Hematopoietic multipotent progenitor cell treated with erythropoietin and hydrocortisone succinate and interleukin-3 and kit ligand, for 17 days (in vitro differentiated cells): ENCODE data around the gene ARID4B.
"Not testable (repeated sequence)": the region's sequence is repeated elsewhere in the genome, so short reads cannot be mapped to it uniquely, and the experiment has no call there.

Experiments
- DNase-seq: peaks from one replicate; pipeline ENCODE4 v3.0.0-alpha.2; 2015; ENCODE audit warnings: low spot score

The ARID4B gene, protein sequence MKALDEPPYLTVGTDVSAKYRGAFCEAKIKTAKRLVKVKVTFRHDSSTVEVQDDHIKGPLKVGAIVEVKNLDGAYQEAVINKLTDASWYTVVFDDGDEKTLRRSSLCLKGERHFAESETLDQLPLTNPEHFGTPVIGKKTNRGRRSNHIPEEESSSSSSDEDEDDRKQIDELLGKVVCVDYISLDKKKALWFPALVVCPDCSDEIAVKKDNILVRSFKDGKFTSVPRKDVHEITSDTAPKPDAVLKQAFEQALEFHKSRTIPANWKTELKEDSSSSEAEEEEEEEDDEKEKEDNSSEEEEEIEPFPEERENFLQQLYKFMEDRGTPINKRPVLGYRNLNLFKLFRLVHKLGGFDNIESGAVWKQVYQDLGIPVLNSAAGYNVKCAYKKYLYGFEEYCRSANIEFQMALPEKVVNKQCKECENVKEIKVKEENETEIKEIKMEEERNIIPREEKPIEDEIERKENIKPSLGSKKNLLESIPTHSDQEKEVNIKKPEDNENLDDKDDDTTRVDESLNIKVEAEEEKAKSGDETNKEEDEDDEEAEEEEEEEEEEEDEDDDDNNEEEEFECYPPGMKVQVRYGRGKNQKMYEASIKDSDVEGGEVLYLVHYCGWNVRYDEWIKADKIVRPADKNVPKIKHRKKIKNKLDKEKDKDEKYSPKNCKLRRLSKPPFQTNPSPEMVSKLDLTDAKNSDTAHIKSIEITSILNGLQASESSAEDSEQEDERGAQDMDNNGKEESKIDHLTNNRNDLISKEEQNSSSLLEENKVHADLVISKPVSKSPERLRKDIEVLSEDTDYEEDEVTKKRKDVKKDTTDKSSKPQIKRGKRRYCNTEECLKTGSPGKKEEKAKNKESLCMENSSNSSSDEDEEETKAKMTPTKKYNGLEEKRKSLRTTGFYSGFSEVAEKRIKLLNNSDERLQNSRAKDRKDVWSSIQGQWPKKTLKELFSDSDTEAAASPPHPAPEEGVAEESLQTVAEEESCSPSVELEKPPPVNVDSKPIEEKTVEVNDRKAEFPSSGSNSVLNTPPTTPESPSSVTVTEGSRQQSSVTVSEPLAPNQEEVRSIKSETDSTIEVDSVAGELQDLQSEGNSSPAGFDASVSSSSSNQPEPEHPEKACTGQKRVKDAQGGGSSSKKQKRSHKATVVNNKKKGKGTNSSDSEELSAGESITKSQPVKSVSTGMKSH (N-terminal part only)

GRCh38 chr1:235327559-235328270, at the start of gene ARID4B:
Gene ARID4B, minus strand, starts transcription at chr1:235328179. Its CDS starts 1,260 bp downstream, at chr1:235326919.
- DNase-seq = no peak

- no peak for DNase-seq
Observed at GRCh38 chr1:235375919-235376605, 48.1 kb upstream of the ARID4B start.

- no peak for DNase-seq
Observed at GRCh38 chr1:235369802-235370201, 41.8 kb upstream of the ARID4B start.

GRCh38 chr1:235368428-235368827, 40.4 kb upstream of the ARID4B start:
- no peak for DNase-seq

GRCh38 chr1:235367000-235367908, 39.3 kb upstream of the ARID4B start, which contains the start of gene TBCE:
Gene TBCE, plus strand, starts transcription at chr1:235367427. Its CDS starts 12,623 bp downstream, at chr1:235380050.
- DNase-seq = peak; percentile 89

DNA sequence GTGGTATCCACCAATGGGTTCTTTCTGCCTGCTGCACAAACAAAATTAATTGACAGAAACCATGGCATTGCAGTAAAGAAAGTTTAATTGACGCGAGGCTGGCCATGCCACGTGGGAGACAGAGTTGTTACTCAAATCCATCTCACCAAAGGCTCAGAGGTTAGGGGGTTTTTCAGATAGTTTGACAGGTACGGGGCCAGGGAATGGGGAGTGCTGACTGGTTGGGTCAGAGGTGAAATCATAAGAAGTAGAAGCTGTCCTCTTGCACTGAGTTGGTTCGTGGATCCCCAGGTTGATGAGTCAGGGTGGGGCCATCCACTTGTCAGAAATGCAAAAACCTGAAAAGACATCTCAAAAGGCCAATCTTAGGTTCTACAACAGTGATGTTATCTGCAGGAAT, 38.3 kb upstream of the ARID4B start:
- DNase-seq = no peak

DNA sequence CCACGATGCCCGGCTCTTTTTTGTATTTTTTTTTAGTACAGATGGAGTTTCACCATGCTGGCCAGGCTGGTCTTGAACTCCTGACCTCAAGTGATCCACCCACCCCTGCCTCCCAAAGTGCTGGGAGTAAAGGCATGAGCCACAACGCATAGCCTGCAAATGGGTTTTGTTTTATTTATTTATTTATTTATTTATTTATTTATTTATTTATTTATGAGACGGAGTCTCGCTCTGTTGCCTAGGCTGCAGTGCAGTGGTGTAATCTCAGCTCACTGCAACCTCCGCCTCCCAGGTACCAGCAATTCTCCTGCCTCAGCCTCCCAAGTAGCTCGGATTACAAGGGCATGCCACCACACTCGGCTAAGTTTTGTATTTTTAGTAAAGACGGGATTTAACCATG, 36.2 kb upstream of the ARID4B start:
- not testable (repeated sequence) for DNase-seq

GRCh38 chr1:235358899-235359298, 30.9 kb upstream of the ARID4B start:
- DNase-seq = no peak

DNA sequence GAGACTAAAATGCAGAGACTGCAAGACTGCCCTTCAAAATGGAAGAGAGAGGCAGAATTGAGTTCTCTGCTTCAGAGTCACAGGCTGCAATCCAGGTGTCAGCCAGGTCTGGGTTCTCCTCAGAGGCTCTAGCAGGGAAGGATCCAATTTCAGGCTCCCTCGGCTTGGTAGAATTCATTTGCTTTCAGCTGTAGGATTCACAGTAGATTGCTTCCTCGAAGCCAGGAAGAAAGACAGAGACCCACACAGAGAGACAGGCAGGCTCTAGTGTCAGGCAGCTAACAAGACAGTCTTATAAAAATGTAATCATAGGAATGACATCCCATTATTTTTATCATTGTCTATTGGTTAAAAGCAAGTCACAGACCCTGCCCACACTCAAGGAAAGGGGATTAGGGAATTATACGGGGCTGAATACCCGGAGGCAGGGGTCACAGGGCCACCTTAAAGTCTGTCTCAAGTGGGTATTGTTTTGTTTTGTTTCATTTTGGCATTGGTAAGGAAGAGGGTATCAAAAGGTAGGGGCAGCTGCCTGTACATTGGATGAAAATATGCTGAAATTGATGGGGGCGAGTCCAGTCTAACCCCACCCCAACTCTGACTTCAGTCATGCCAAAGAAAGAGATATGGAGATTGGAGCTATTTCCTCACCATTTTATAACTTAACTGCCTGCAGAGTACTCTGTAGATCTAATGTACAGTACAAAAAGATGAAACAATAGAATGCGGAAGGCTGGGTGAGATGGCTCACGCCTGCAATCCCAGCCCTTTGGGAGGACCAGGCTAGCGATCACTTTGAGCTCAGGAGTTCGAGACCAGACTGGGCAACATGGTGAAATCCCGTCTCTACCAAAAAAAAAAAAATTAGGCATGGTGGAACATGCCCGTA, 29.8 kb upstream of the ARID4B start:
- DNase-seq = no peak

DNA sequence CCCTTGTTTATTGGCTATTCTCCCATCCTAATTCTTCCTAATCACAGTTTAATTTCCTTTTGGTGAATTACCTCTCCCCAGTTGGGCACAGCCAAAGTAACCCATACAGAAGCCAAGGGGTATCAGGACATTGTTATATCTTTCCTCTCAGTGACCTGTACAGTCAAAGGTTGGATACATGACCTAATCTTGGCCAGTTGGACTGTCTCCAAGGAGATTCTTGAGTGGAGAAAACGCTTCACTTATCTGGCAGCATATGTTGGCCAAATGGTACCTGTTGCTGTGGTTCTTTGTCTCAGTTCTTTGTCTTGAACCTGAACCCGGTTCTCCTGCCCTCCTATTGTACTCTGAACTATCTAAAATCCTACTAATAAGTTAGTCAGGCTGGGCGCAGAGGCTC, 23.9 kb upstream of the ARID4B start:
- DNase-seq = no peak

DNA sequence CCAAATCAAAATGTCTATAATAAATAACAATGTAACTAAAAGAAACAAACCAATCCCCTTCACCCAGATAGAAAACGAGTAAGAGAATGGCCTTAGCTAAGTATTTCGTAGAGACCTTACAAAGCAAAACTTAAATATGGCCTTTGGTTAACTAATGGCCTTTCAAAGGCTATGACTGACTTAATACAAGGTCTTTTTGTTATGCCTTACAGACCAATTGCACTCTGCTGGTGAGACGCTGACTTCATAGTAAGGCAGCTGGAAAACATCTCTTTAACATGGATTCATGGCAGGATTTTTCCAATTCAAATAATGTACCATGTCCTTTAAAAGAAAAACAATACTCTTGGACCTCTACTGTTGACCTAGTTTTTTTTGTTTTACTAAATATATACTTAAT, 23.5 kb upstream of the ARID4B start:
- no peak for DNase-seq

- DNase-seq = no peak
Observed at GRCh38 chr1:235343726-235344125, 15.7 kb upstream of the ARID4B start.

GRCh38 chr1:235342471-235342870, 14.5 kb upstream of the ARID4B start:
- DNase-seq = no peak

DNA sequence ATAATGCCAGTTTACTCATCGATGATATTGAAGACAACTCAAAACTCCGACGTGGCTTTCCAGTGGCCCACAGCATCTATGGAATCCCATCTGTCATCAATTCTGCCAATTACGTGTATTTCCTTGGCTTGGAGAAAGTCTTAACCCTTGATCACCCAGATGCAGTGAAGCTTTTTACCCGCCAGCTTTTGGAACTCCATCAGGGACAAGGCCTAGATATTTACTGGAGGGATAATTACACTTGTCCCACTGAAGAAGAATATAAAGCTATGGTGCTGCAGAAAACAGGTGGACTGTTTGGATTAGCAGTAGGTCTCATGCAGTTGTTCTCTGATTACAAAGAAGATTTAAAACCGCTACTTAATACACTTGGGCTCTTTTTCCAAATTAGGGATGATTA, 14.1 kb upstream of the ARID4B start:
- DNase-seq = no peak

DNA sequence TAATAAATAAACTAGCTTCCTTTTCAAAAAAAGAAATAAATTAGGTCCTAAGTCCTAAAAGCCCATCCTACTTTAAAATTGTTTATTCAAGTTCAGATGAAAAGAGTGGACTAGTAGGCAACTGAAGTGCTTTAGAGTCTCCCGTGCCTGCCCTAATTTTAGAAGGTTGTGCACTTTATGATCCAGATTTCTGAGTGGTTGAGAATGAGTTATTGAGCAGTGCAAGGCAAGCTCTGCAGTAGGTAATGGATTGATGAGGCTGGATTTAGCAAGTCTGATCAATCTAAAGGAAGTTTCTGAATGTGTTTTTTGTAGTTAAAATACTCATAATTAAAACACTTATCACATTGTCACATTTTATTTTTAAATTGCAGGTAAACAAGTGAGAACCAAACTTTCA, 13.4 kb upstream of the ARID4B start:
- DNase-seq = no peak

GRCh38 chr1:235339746-235340145, 11.8 kb upstream of the ARID4B start:
- peak; percentile 53 for DNase-seq

DNA sequence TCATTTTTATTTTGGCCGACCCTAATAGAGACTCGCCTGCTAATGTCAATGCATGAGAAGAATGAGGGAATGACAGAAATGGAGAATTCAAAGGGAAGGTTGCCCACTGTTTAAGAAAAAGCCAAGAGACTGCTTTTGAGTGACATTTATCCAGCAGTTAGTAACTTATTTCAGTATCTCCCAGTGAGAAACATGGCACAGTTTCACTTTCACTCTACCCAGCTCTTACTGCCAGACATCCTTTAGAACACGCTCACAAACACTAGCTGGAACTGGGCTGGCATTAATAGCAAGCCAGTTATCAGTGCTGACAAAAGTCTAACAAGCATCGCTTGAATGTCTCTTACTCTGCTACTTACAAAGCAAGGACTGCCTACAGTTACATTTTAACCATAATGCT, 8.9 kb upstream of the ARID4B start:
- DNase-seq = peak; percentile 49

- DNase-seq = no peak
Observed at GRCh38 chr1:235331401-235331800, 3.4 kb upstream of the ARID4B start.

- no peak for DNase-seq
Observed at GRCh38 chr1:235330918-235331285, 2.9 kb upstream of the ARID4B start.
